H1 (cell line): ENCODE data around the gene UBE2E3. TPM values are rescaled to one million over a fixed set of nuclear protein-coding genes. Genes with fewer than 3 reads are reported as not detected.

Experiments
- CTCF ChIA-PET: fragments of 300-600 bp; sonication (Branson Sonifier 250); formaldehyde crosslinking; loops from one replicate; lab custom pipeline; 2021; ENCODE audit not compliant: partially characterized antibody; lab: Charles Lee
- POLR2A ChIA-PET: fragments of 300-600 bp; sonication (Branson Sonifier 250); formaldehyde crosslinking; loops from one replicate; lab custom pipeline; 2021; ENCODE audit warnings: inconsistent platforms; ENCODE audit not compliant: partially characterized antibody; lab: Charles Lee
- DNase-seq, 2 experiments: peaks; one replicate each; pipeline versions ENCODE4 v3.0.0 to v3.0.0-alpha.2; 2010 to 2022; ENCODE audit warnings: low spot score in 2 of 2, low read depth in 1 of 2, mixed read lengths in 1 of 2
- FAIRE-seq: peaks from 2 replicates; lab custom pipeline; 2011; peaks lifted over from hg19 to GRCh38; lab: Jason Lieb, UNC
- H2AFZ ChIP-seq: 2 replicates; pipeline ENCODE4 v1.8.1; 2012; ENCODE audit warnings: low read length, inconsistent platforms
- H2AK5ac ChIP-seq: 2 replicates; pipeline ENCODE4 v1.6.1; 2013; ENCODE audit warnings: low read depth, low read length
- H2BK120ac ChIP-seq: replicated peaks from 2 replicates; pipeline ENCODE3; 2013; ENCODE audit warnings: low read depth, low read length, inconsistent platforms
- H2BK12ac ChIP-seq: 2 replicates; pipeline ENCODE4 v1.6.1; 2013; ENCODE audit warnings: low read depth, low read length
- H2BK15ac ChIP-seq: 2 replicates; pipeline ENCODE4 v1.6.1; 2013; ENCODE audit warnings: low read length
- H2BK20ac ChIP-seq: 2 replicates; pipeline ENCODE4 v1.6.1; 2013; ENCODE audit warnings: low read length
- H2BK5ac ChIP-seq: 2 replicates; pipeline ENCODE4 v1.6.1; 2013; ENCODE audit warnings: low read depth, low read length
- H3K14ac ChIP-seq: 2 replicates; pipeline ENCODE4 v1.6.1; 2013; ENCODE audit warnings: inconsistent platforms; ENCODE audit not compliant: insufficient read length
- H3K18ac ChIP-seq: 2 replicates; pipeline ENCODE4 v1.6.1; 2013; ENCODE audit warnings: low read length; ENCODE audit errors: extremely low read depth
- H3K23ac ChIP-seq: 2 replicates; pipeline ENCODE4 v1.6.1; 2013; ENCODE audit warnings: inconsistent platforms; ENCODE audit not compliant: insufficient read length
- H3K23me2 ChIP-seq: 2 replicates; pipeline ENCODE4 v1.6.1; 2013; ENCODE audit warnings: low read depth, low read length
- H3K27ac ChIP-seq: 2 replicates; pipeline ENCODE4 v1.6.1; 2011; ENCODE audit warnings: low read depth, low read length, inconsistent platforms
- H3K27me3 ChIP-seq, 4 experiments: replicated peaks in 1 of 4; 1 replicate in 1 of 4; 2 replicates in 3 of 4; pipeline versions ENCODE4 v1.6.1 to v1.8.1; 2011 to 2013; ENCODE audit warnings: low read length in 3 of 4, mild to moderate bottlenecking in 3 of 4, inconsistent platforms in 2 of 4, mixed read lengths in 2 of 4, moderate library complexity in 1 of 4; ENCODE audit not compliant: control insufficient read depth in 3 of 4, insufficient read depth in 3 of 4; ENCODE audit errors: extremely low read depth in 1 of 4
- H3K36me3 ChIP-seq, 4 experiments: 2 replicates each; pipeline versions ENCODE4 v1.6.1 to v1.8.1; 2011 to 2013; ENCODE audit warnings: mild to moderate bottlenecking in 4 of 4, low read length in 3 of 4, moderate library complexity in 2 of 4, control low read depth in 1 of 4, inconsistent platforms in 1 of 4; ENCODE audit not compliant: insufficient read depth in 4 of 4, control insufficient read depth in 2 of 4
- H3K4ac ChIP-seq: replicated peaks from 2 replicates; pipeline ENCODE3; 2013; ENCODE audit warnings: low read length, low read depth, mixed read lengths, inconsistent platforms; ENCODE audit not compliant: insufficient read length
- H3K4me1 ChIP-seq, 4 experiments: replicated peaks in 1 of 4; 1 replicate in 1 of 4; 2 replicates in 3 of 4; pipeline versions ENCODE4 v1.6.1 to v1.8.1; 2011 to 2013; ENCODE audit warnings: low read length in 3 of 4, inconsistent platforms in 2 of 4, mixed read lengths in 1 of 4; ENCODE audit not compliant: insufficient read depth in 4 of 4, control insufficient read depth in 3 of 4
- H3K4me2 ChIP-seq, 2 experiments: 2 replicates each; pipeline versions ENCODE4 v1.6.1 to v1.8.1; 2011 to 2013; ENCODE audit warnings: low read depth in 2 of 2, low read length in 2 of 2, control low read depth in 1 of 2, inconsistent platforms in 1 of 2, mild to moderate bottlenecking in 1 of 2; ENCODE audit not compliant: insufficient read depth in 1 of 2
- H3K4me3 ChIP-seq, 4 experiments: fragments of 200-600, 300-600 bp in 1 of 4; sonication (generic), shearing (Covaris generic), sonication (Bioruptor Twin) in 1 of 4; 2 replicates each; pipeline versions ENCODE4 v1.5.1 to v1.8.1; 2011 to 2016; ENCODE audit warnings: low read length in 4 of 4, low read depth in 3 of 4, control low read depth in 2 of 4, inconsistent platforms in 2 of 4, mild to moderate bottlenecking in 2 of 4, mixed read lengths in 1 of 4, moderate library complexity in 1 of 4; ENCODE audit not compliant: insufficient read depth in 2 of 4; ENCODE audit errors: extremely low read depth in 1 of 4
- H3K56ac ChIP-seq: replicated peaks from 2 replicates; pipeline ENCODE3; 2013; ENCODE audit warnings: low read depth, mild to moderate bottlenecking, mixed read lengths, low read length, inconsistent platforms; ENCODE audit not compliant: insufficient read length
- H3K79me1 ChIP-seq: 2 replicates; pipeline ENCODE4 v1.6.1; 2013; ENCODE audit warnings: low read depth, low read length, control low read depth
- H3K79me2 ChIP-seq, 2 experiments: 2 replicates each; pipeline versions ENCODE4 v1.6.1 to v1.8.1; 2012 to 2013; ENCODE audit warnings: low read length in 2 of 2, mild to moderate bottlenecking in 2 of 2, inconsistent platforms in 1 of 2; ENCODE audit not compliant: insufficient read depth in 2 of 2, control insufficient read depth in 1 of 2
- H3K9ac ChIP-seq, 4 experiments: replicated peaks in 1 of 4; 1 replicate in 1 of 4; 2 replicates in 3 of 4; pipeline versions ENCODE4 v1.6.1 to v1.8.1; 2011 to 2013; ENCODE audit warnings: low read depth in 3 of 4, low read length in 3 of 4, control low read depth in 2 of 4, mild to moderate bottlenecking in 2 of 4, moderate library complexity in 2 of 4, inconsistent platforms in 1 of 4; ENCODE audit errors: extremely low read depth in 1 of 4
- H3K9me3 ChIP-seq, 2 experiments: 2 replicates each; pipeline versions ENCODE4 v1.6.1 to v1.8.1; 2012 to 2013; ENCODE audit warnings: mild to moderate bottlenecking in 2 of 2, moderate library complexity in 2 of 2, control low read depth in 1 of 2, inconsistent platforms in 1 of 2, low read depth in 1 of 2, low read length in 1 of 2, mixed read lengths in 1 of 2; ENCODE audit not compliant: insufficient read depth in 2 of 2
- H4K20me1 ChIP-seq, 2 experiments: replicated peaks in 1 of 2; 2 replicates each; pipeline versions ENCODE3 to v1.8.1; 2011 to 2013; ENCODE audit warnings: inconsistent platforms in 2 of 2, low read length in 2 of 2, mild to moderate bottlenecking in 1 of 2; ENCODE audit not compliant: insufficient read depth in 2 of 2, control insufficient read depth in 1 of 2
- H4K5ac ChIP-seq: 2 replicates; pipeline ENCODE4 v1.6.1; 2013; ENCODE audit warnings: low read length, low read depth, mixed read lengths, inconsistent platforms; ENCODE audit not compliant: insufficient read length
- H4K8ac ChIP-seq: 2 replicates; pipeline ENCODE4 v1.8.0; 2013; ENCODE audit warnings: mild to moderate bottlenecking, moderate library complexity, low read length, inconsistent platforms; ENCODE audit not compliant: insufficient read depth; ENCODE audit errors: extremely low read depth
- H4K91ac ChIP-seq: replicated peaks from 2 replicates; pipeline ENCODE3; 2013; ENCODE audit warnings: low read length, mixed read lengths, inconsistent platforms; ENCODE audit not compliant: insufficient read length
- ATF3 ChIP-seq: IDR thresholded peaks from 2 replicates; pipeline ENCODE4 v1.6.1; 2011; ENCODE audit warnings: low read depth, mild to moderate bottlenecking, low read length; ENCODE audit not compliant: insufficient read depth
- CHD2 ChIP-seq: IDR thresholded peaks from 2 replicates; pipeline ENCODE4 v1.6.1; 2012; ENCODE audit warnings: low read length, improper control_type of control experiment
- CREB1 ChIP-seq: IDR thresholded peaks from 2 replicates; pipeline ENCODE4 v1.6.1; 2012; ENCODE audit warnings: inconsistent platforms
- GTF2F1 ChIP-seq: IDR thresholded peaks from 2 replicates; pipeline ENCODE4 v1.6.1; 2012; ENCODE audit warnings: low read depth, low read length, improper control_type of control experiment, borderline replicate concordance
- HDAC2 ChIP-seq, 2 experiments: fragments of 300-600 bp in 1 of 2; sonication (generic) in 1 of 2; IDR thresholded peaks; 2 replicates each; pipeline ENCODE4 v1.6.1; 2011 to 2012; ENCODE audit warnings: low read depth in 2 of 2, low read length in 2 of 2, mild to moderate bottlenecking in 2 of 2, moderate library complexity in 2 of 2, borderline replicate concordance in 1 of 2, inconsistent platforms in 1 of 2
- HDAC6 ChIP-seq: IDR thresholded peaks from one replicate; pipeline ENCODE4 v1.7.1; 2012; ENCODE audit warnings: low read depth, mild to moderate bottlenecking, inconsistent platforms, low read length, moderate library complexity
- JUN ChIP-seq: IDR thresholded peaks from 2 replicates; pipeline ENCODE4 v1.6.1; 2011; ENCODE audit warnings: low read depth, mild to moderate bottlenecking, improper control_type of control experiment, low read length
- KDM5A ChIP-seq: fragments of 200-600 bp; IDR thresholded peaks from 2 replicates; pipeline ENCODE4 v1.7.1; 2012; ENCODE audit warnings: mild to moderate bottlenecking, low read length, inconsistent platforms, mixed read lengths
- POU5F1 ChIP-seq: IDR thresholded peaks from 2 replicates; pipeline ENCODE4 v1.6.1; 2011; ENCODE audit warnings: low read depth, mild to moderate bottlenecking, low read length, moderate library complexity
- RBBP5 ChIP-seq: IDR thresholded peaks from 2 replicates; pipeline ENCODE4 v1.7.1; 2012; ENCODE audit warnings: low read depth, mild to moderate bottlenecking, inconsistent platforms, low read length, moderate library complexity, borderline replicate concordance
- RFX5 ChIP-seq: IDR thresholded peaks from 2 replicates; pipeline ENCODE4 v1.6.1; 2011; ENCODE audit warnings: low read depth, low read length, improper control_type of control experiment, borderline replicate concordance
- RNF2 ChIP-seq: fragments of 200-900, 300-1000 bp; sonication (generic); IDR thresholded peaks from 2 replicates; pipeline ENCODE4 v1.7.1; 2016; ENCODE audit warnings: borderline replicate concordance, low read depth, mild to moderate bottlenecking, antibody characterized with exemption, low read length; ENCODE audit not compliant: poor library complexity, severe bottlenecking; ENCODE audit errors: missing control alignments
- SIX5 ChIP-seq: IDR thresholded peaks from 2 replicates; pipeline ENCODE4 v1.6.1; 2011; ENCODE audit warnings: mild to moderate bottlenecking, low read depth, low read length
- SP2 ChIP-seq: IDR thresholded peaks from 2 replicates; pipeline ENCODE4 v1.6.1; 2012; ENCODE audit warnings: mild to moderate bottlenecking, low read length, inconsistent platforms
- SRF ChIP-seq: IDR thresholded peaks from 2 replicates; pipeline ENCODE4 v1.6.1; 2011; ENCODE audit warnings: mild to moderate bottlenecking, low read depth, low read length, moderate library complexity
- YY1 ChIP-seq: IDR thresholded peaks from 2 replicates; pipeline ENCODE4 v1.6.1; 2011; ENCODE audit warnings: low read depth, mild to moderate bottlenecking, low read length
- polyA plus RNA-seq, 7 experiments: library from polyadenylated mRNA; depleted of rRNA in 3 of 7; stranded (reverse) in 5 of 7; unstranded in 2 of 7; fragments of >200 nt in 5 of 7; fragments of 200-250 nt in 2 of 7; gene quantifications; 1 replicate in 5 of 7; 2 replicates in 1 of 7; 4 replicates in 1 of 7; pipeline versions ENCODE4 v1.2.1 to v1.2.3, GENCODE V29; 2011 to 2013; ENCODE audit warnings: missing spikeins in 2 of 7, mixed read lengths in 2 of 7
- total RNA-seq: library from RNA; stranded (reverse); fragmentation: NEBNext Ultra II Directional; extraction: Animal tissue kit (Norgen Biotek cat#: 25700); gene quantifications from 2 replicates; pipeline ENCODE4 v1.2.1, GENCODE V29; 2021

The UBE2E3 gene
- total and polyA plus RNA-seq, 2 of the 8 experiments (the other 6 are each of a cell fraction or from before 2014, with no cell fraction given), result 106 to 132 TPM

GRCh38 chr2:181005326-181005655 lies 24.9 kb downstream of the UBE2E3 start:
- H3K9ac ChIP-seq, result no peak overlapping the region
- H3K4me2 ChIP-seq, result no peak overlapping the region
- H2AK5ac ChIP-seq, result no peak overlapping the region
- CTCF ChIA-PET, result interaction anchor here (0.7 to 1.7 kb wide), 4 partner anchors 10 to 25 kb away, joined by 3 to 6 read pairs (median 3); partner anchors contain the start of gene UBE2E3
- H4K8ac ChIP-seq, result no peak overlapping the region
- H4K91ac ChIP-seq, result no peak overlapping the region
- H3K23ac ChIP-seq, result no peak overlapping the region
- no peak overlapping the region for H2BK20ac ChIP-seq
- DNase-seq (no peak), FAIRE-seq (no peak)
- H3K14ac ChIP-seq, result no peak overlapping the region
- H3K79me1 ChIP-seq, result peaks cover 5% of the 10 kb centered on the region
- no peaks in the 10 kb centered on the region for H3K36me3 ChIP-seq
- peaks cover 0 to 3% (median 0%) of the 10 kb centered on the region in 4 experiments; a peak in 2 of 7 replicates for H3K4me1 ChIP-seq
- H2BK120ac ChIP-seq, result no peak overlapping the region
- peaks cover 0 to 5% of the 10 kb centered on the region in 2 experiments for H4K20me1 ChIP-seq
- no peak overlapping the region for H4K5ac ChIP-seq
- no peak overlapping the region for H2BK5ac ChIP-seq
- no peak overlapping the region for H3K56ac ChIP-seq
- H3K27me3 ChIP-seq, result no peaks in the 10 kb centered on the region
- H3K9me3 ChIP-seq, result no peaks in the 10 kb centered on the region
- no peak overlapping the region for H2AFZ ChIP-seq
- peaks cover 0 to 98% of the 10 kb centered on the region in 2 experiments; a peak in 3 of 4 replicates for H3K79me2 ChIP-seq
- H3K4ac ChIP-seq, result no peak overlapping the region
- H3K23me2 ChIP-seq, result no peaks in the 10 kb centered on the region
- H2BK15ac ChIP-seq, result no peak overlapping the region
- no peak overlapping the region for H3K27ac ChIP-seq
- no peak overlapping the region for H2BK12ac ChIP-seq
- no peak overlapping the region for H3K18ac ChIP-seq
- H3K4me3 ChIP-seq, result no peak overlapping the region
- POLR2A ChIA-PET, result no interaction called here
- TF ChIP-seq YY1 (no peak), RNF2 (no peak), CHD2 (no peak), JUN (no peak), ATF3 (no peak), SP2 (no peak), KDM5A (no peak), RBBP5 (no peak), SIX5 (no peak), SRF (no peak), GTF2F1 (no peak), CREB1 (no peak), HDAC2 (IDR thresholded peaks at IDR 0.05; ENCODE audit: borderline replicate concordance in 1 of 2, low read depth in 2 of 2, low read length in 2 of 2) (no peak), HDAC6 (no peak), POU5F1 (no peak), RFX5 (no peak)
